Loucy (cell line): Measurements from ENCODE around the gene IQCC.

ENCODE experiments used
- EZH2phosphoT487 ChIP-seq: fragments of 200-600 bp; IDR thresholded peaks from 2 replicates; pipeline ENCODE4 v1.6.1; 2018; ENCODE audit warnings: antibody characterized with exemption, mild to moderate bottlenecking, moderate library complexity, borderline replicate concordance
- TF ChIP-seq, protein P1 (sequence below): fragments of 200-600 bp; sonication (generic); conservative IDR thresholded peaks from 2 replicates; pipeline ENCODE4 v1.5.1; 2014; ENCODE audit warnings: mild to moderate bottlenecking, antibody characterized with exemption, low read length

DNA sequence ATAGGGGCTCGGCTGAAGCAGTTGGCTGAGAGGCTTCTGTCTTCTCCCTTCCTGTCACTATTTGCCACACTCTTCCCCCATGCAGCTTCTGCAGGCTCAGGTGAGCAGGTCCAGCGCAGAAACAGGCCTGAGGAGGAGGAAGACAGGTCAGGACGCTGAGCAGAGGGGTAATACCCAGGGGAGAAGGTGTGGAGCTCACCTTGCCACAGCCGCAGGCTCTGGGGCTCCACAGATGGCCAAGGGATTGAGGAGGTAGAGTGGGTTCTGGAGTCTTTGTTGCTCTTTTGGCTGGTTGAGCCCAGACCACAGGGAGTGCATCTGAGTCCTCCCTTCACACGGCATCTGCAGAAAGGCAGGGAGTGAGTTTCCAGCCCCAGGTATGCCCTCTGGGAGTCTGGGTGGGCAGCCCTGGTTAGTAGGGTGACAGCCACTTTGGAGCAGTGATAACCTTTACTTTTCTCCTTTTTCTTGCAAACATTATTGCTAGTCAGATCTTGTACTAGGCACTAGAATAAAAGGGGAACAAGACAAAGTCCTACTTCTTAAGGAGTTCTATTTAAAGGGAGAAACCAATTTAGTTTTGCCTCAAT, 26.5 kb downstream of the IQCC start:
- TF ChIP-seq, protein P1, sequence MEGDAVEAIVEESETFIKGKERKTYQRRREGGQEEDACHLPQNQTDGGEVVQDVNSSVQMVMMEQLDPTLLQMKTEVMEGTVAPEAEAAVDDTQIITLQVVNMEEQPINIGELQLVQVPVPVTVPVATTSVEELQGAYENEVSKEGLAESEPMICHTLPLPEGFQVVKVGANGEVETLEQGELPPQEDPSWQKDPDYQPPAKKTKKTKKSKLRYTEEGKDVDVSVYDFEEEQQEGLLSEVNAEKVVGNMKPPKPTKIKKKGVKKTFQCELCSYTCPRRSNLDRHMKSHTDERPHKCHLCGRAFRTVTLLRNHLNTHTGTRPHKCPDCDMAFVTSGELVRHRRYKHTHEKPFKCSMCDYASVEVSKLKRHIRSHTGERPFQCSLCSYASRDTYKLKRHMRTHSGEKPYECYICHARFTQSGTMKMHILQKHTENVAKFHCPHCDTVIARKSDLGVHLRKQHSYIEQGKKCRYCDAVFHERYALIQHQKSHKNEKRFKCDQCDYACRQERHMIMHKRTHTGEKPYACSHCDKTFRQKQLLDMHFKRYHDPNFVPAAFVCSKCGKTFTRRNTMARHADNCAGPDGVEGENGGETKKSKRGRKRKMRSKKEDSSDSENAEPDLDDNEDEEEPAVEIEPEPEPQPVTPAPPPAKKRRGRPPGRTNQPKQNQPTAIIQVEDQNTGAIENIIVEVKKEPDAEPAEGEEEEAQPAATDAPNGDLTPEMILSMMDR, result no peak
- TF ChIP-seq EZH2phosphoT487, result no peak
